HEK293 (cell line): ENCODE measurements around the gene DOCK1.

Experiments
- CTCF ChIA-PET: fragments of 350-600 bp; formaldehyde crosslinking; extraction: SDS; loops from one replicate; lab custom pipeline; 2021; ENCODE audit warnings: antibody characterized with exemption; lab: Yijun Ruan, JAX
- POLR2A ChIA-PET: fragments of 300-600 bp; formaldehyde crosslinking; extraction: SDS; loops from one replicate; lab custom pipeline; 2020; ENCODE audit warnings: antibody characterized with exemption, inconsistent platforms; lab: Yijun Ruan, JAX
- H3K27ac ChIP-seq: fragments of 200-500 bp; sonication (Bioruptor generic); 2 replicates; pipeline ENCODE4 v1.5.1; 2014; ENCODE audit warnings: low read depth, low read length, control low read depth, inconsistent platforms; ENCODE audit errors: extremely low read depth
- H3K36me3 ChIP-seq, 2 experiments: fragments of 200-500 bp in 1 of 2; sonication (Bioruptor generic) in 1 of 2; 1 replicate in 1 of 2; 2 replicates in 1 of 2; pipeline ENCODE4 v1.5.1; 2014 to 2017; ENCODE audit warnings: inconsistent platforms in 2 of 2, low read length in 2 of 2; ENCODE audit not compliant: control insufficient read depth in 2 of 2, insufficient read depth in 1 of 2
- H3K4me1 ChIP-seq: fragments of 200-500 bp; sonication (Bioruptor generic); 2 replicates; pipeline ENCODE4 v1.5.1; 2014; ENCODE audit warnings: mild to moderate bottlenecking, low read length, inconsistent platforms; ENCODE audit not compliant: control insufficient read depth, insufficient read depth
- H3K4me3 ChIP-seq: 2 replicates; pipeline ENCODE4 v1.5.1; 2011; ENCODE audit warnings: low read depth, mild to moderate bottlenecking, control low read depth, low read length, moderate library complexity
- H3K9me3 ChIP-seq: fragments of 200-500 bp; sonication (Bioruptor generic); 2 replicates; pipeline ENCODE4 v1.5.1; 2014; ENCODE audit warnings: low read depth, low read length, inconsistent platforms; ENCODE audit not compliant: control insufficient read depth, insufficient read depth
- BCL11A ChIP-seq: fragments of 450-650 bp; formaldehyde crosslinking; IDR thresholded peaks from 2 replicates; pipeline ENCODE4 v1.5.1; 2016; ENCODE audit warnings: low read depth, missing biosample characterization, missing genetic modification characterization
- GLIS2 ChIP-seq: fragments of 450-650 bp; formaldehyde crosslinking; IDR thresholded peaks from 2 replicates; pipeline ENCODE4 v1.5.1; 2016; ENCODE audit warnings: missing biosample characterization, missing genetic modification characterization
- KLF9 ChIP-seq: fragments of 450-650 bp; formaldehyde crosslinking; IDR thresholded peaks from 2 replicates; pipeline ENCODE4 v1.5.1; 2016; ENCODE audit warnings: missing biosample characterization, missing genetic modification characterization, low read depth
- RBAK ChIP-seq: fragments of 450-650 bp; formaldehyde crosslinking; IDR thresholded peaks from 2 replicates; pipeline ENCODE4 v1.5.1; 2016; ENCODE audit warnings: missing biosample characterization, missing genetic modification characterization
- ZBTB7A ChIP-seq: fragments of 450-650 bp; formaldehyde crosslinking; IDR thresholded peaks from 2 replicates; pipeline ENCODE4 v1.5.1; 2016; ENCODE audit warnings: low read depth, missing biosample characterization, missing genetic modification characterization
- ZNF214 ChIP-seq: fragments of 450-650 bp; formaldehyde crosslinking; IDR thresholded peaks from 2 replicates; pipeline ENCODE4 v1.5.1; 2017; ENCODE audit warnings: missing biosample characterization, mild to moderate bottlenecking, missing genetic modification characterization, borderline replicate concordance
- ZNF248 ChIP-seq: fragments of 450-650 bp; formaldehyde crosslinking; IDR thresholded peaks from 2 replicates; pipeline ENCODE4 v1.5.1; 2017; ENCODE audit warnings: missing biosample characterization, missing genetic modification characterization
- ZNF274 ChIP-seq, 2 experiments: fragments of 200-500 bp in 1 of 2; fragments of 450-650 bp in 1 of 2; sonication (Bioruptor generic) in 1 of 2; formaldehyde crosslinking in 1 of 2; IDR thresholded peaks; 2 replicates each; pipeline versions ENCODE4 v1.5.1 to v1.6.1; 2014 to 2016; ENCODE audit warnings: borderline replicate concordance in 1 of 2, inconsistent platforms in 1 of 2, low read length in 1 of 2, missing biosample characterization in 1 of 2, missing genetic modification characterization in 1 of 2
- ZNF549 ChIP-seq: fragments of 450-650 bp; IDR thresholded peaks from 2 replicates; pipeline ENCODE4 v1.5.1; 2018; ENCODE audit warnings: missing biosample characterization, missing genetic modification characterization, mild to moderate bottlenecking, inconsistent platforms, moderate library complexity
- ZNF596 ChIP-seq: fragments of 450-650 bp; IDR thresholded peaks from 2 replicates; pipeline ENCODE4 v1.5.0; 2018; ENCODE audit warnings: missing biosample characterization, mild to moderate bottlenecking, missing genetic modification characterization, moderate library complexity
- ZNF623 ChIP-seq: fragments of 450-650 bp; formaldehyde crosslinking; IDR thresholded peaks from 2 replicates; pipeline ENCODE4 v1.5.1; 2016; ENCODE audit warnings: missing biosample characterization, missing genetic modification characterization
- ZNF701 ChIP-seq: fragments of 450-650 bp; formaldehyde crosslinking; IDR thresholded peaks from 2 replicates; pipeline ENCODE4 v1.5.1; 2016; ENCODE audit warnings: missing biosample characterization, missing genetic modification characterization
- ZNF707 ChIP-seq: fragments of 450-650 bp; formaldehyde crosslinking; IDR thresholded peaks from 2 replicates; pipeline ENCODE4 v1.5.1; 2016; ENCODE audit warnings: missing biosample characterization, missing genetic modification characterization
- ZNF747 ChIP-seq: fragments of 450-650 bp; formaldehyde crosslinking; IDR thresholded peaks from 2 replicates; pipeline ENCODE4 v1.5.1; 2016; ENCODE audit warnings: missing biosample characterization, missing genetic modification characterization
- ZNF777 ChIP-seq: fragments of 450-650 bp; formaldehyde crosslinking; IDR thresholded peaks from 2 replicates; pipeline ENCODE4 v1.5.1; 2017; ENCODE audit warnings: missing biosample characterization, missing genetic modification characterization, borderline replicate concordance
- ZNF830 ChIP-seq: fragments of 450-650 bp; IDR thresholded peaks from 2 replicates; pipeline ENCODE4 v1.5.0; 2018; ENCODE audit warnings: missing biosample characterization, missing genetic modification characterization, low read depth, mild to moderate bottlenecking, moderate library complexity
- TF ChIP-seq, protein P1 (sequence below): fragments of 450-650 bp; formaldehyde crosslinking; conservative IDR thresholded peaks from 2 replicates; pipeline ENCODE4 v1.5.1; 2016; ENCODE audit warnings: low read depth, missing biosample characterization, missing genetic modification characterization
- TF ChIP-seq, protein P2 (sequence below): fragments of 450-650 bp; formaldehyde crosslinking; IDR thresholded peaks from 2 replicates; pipeline ENCODE4 v1.5.1; 2016; ENCODE audit warnings: missing biosample characterization, missing genetic modification characterization
- TF ChIP-seq, protein P3 (sequence below): fragments of 450-650 bp; formaldehyde crosslinking; optimal IDR thresholded peaks from 2 replicates; pipeline ENCODE3; 2016; ENCODE audit warnings: missing biosample characterization, mild to moderate bottlenecking, missing genetic modification characterization
- TF ChIP-seq, protein P4 (sequence below): fragments of 450-650 bp; formaldehyde crosslinking; IDR thresholded peaks from 2 replicates; pipeline ENCODE4 v1.5.1; 2016; ENCODE audit warnings: missing biosample characterization, missing genetic modification characterization
- TF ChIP-seq, protein P5 (sequence below): fragments of 450-650 bp; formaldehyde crosslinking; IDR thresholded peaks from 2 replicates; pipeline ENCODE4 v1.5.1; 2016; ENCODE audit warnings: missing biosample characterization, missing genetic modification characterization
- TF ChIP-seq, protein P6 (sequence below): fragments of 450-650 bp; formaldehyde crosslinking; IDR thresholded peaks from 2 replicates; pipeline ENCODE4 v1.5.1; 2016; ENCODE audit warnings: missing biosample characterization, missing genetic modification characterization

DOCK1 gene

DNA sequence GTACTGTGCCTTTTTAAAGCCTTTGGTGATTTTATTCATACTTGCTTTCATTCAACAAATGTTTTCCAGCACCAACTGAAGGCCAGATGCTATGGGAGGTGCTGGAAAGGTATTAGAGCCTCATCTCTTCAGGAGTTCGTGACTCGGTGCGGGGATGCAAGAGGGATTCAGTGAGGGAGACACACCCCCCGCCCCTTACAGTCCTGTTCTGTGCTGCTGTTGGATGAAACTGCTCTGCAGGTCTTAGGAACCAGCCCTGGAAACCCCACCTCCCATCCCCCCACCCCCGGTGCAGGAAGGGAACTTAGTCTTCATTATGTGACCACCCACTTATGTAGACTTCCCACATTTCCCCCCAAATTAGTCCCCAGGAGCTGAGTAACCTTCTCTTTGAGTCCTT lies 180.7 kb downstream of the DOCK1 start (continued):
- TF ChIP-seq, protein P1, sequence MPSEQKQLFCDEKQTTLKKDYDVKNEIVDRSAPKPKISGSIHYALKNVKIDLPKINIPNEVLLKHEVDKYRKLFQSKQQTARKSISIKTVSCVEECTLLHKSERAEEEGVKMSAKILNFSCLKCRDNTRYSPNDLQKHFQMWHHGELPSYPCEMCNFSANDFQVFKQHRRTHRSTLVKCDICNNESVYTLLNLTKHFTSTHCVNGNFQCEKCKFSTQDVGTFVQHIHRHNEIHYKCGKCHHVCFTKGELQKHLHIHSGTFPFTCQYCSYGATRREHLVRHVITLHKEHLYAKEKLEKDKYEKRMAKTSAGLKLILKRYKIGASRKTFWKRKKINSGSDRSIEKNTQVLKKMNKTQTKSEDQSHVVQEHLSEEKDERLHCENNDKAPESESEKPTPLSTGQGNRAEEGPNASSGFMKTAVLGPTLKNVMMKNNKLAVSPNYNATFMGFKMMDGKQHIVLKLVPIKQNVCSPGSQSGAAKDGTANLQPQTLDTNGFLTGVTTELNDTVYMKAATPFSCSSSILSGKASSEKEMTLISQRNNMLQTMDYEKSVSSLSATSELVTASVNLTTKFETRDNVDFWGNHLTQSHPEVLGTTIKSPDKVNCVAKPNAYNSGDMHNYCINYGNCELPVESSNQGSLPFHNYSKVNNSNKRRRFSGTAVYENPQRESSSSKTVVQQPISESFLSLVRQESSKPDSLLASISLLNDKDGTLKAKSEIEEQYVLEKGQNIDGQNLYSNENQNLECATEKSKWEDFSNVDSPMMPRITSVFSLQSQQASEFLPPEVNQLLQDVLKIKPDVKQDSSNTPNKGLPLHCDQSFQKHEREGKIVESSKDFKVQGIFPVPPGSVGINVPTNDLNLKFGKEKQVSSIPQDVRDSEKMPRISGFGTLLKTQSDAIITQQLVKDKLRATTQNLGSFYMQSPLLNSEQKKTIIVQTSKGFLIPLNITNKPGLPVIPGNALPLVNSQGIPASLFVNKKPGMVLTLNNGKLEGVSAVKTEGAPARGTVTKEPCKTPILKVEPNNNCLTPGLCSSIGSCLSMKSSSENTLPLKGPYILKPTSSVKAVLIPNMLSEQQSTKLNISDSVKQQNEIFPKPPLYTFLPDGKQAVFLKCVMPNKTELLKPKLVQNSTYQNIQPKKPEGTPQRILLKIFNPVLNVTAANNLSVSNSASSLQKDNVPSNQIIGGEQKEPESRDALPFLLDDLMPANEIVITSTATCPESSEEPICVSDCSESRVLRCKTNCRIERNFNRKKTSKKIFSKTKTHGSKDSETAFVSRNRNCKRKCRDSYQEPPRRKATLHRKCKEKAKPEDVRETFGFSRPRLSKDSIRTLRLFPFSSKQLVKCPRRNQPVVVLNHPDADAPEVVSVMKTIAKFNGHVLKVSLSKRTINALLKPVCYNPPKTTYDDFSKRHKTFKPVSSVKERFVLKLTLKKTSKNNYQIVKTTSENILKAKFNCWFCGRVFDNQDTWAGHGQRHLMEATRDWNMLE, result no peak
- TF ChIP-seq GLIS2 (tag by site-specific recombination), result no peak
- no peak for TF ChIP-seq ZNF707 (tag by site-specific recombination)
- TF ChIP-seq RBAK (tag by site-specific recombination), result no peak

DNA sequence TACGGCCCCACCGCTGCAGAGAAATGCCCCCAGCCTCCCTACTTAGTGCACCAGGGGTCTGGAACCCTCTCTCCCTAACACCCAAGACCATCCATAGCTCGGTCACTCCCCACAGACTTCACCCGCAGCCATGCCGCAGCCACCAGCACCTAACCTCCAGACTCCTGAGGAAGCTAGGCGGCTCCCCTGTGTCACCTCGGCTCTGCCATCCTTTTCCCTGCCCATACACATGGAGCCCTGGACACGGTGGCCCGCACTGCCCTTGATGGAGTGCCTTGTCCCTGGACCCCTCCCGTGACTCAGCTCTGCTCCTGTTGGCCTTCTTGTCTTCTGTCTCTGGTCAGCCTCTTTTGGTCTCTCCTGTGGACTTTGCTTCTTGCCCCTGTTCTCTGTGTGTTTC lies 183.7 kb downstream of the DOCK1 start:
- CTCF ChIA-PET, result no interaction called here
- TF ChIP-seq, protein P2, sequence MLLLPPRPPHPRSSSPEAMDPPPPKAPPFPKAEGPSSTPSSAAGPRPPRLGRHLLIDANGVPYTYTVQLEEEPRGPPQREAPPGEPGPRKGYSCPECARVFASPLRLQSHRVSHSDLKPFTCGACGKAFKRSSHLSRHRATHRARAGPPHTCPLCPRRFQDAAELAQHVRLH (tag by site-specific recombination), result no peak
- TF ChIP-seq ZNF623 (tag by site-specific recombination) (no peak), ZNF596 (no peak), ZNF830 (tag by site-specific recombination) (no peak), GLIS2 (tag by site-specific recombination) (no peak)
- TF ChIP-seq, protein P3, sequence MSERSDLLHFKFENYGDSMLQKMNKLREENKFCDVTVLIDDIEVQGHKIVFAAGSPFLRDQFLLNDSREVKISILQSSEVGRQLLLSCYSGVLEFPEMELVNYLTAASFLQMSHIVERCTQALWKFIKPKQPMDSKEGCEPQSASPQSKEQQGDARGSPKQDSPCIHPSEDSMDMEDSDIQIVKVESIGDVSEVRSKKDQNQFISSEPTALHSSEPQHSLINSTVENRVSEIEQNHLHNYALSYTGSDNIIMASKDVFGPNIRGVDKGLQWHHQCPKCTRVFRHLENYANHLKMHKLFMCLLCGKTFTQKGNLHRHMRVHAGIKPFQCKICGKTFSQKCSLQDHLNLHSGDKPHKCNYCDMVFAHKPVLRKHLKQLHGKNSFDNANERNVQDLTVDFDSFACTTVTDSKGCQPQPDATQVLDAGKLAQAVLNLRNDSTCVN, result no peak
- TF ChIP-seq, protein P4, sequence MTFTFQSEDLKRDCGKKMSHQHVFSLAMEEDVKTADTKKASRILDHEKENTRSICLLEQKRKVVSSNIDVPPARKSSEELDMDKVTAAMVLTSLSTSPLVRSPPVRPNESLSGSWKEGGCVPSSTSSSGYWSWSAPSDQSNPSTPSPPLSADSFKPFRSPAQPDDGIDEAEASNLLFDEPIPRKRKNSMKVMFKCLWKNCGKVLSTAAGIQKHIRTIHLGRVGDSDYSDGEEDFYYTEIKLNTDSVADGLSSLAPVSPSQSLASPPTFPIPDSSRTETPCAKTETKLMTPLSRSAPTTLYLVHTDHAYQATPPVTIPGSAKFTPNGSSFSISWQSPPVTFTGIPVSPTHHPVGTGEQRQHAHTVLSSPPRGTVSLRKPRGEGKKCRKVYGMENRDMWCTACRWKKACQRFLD (tag by site-specific recombination), result no peak
- Histone ChIP-seq H3K9me3 (no peaks in the 10 kb centered on the region), H3K27ac (no peak overlapping the region), H3K4me3 (no peak overlapping the region), H3K36me3 (no peaks in the 10 kb centered on the region; a peak in 1 of 3 replicates), H3K4me1 (no peaks in the 10 kb centered on the region)
- POLR2A ChIA-PET, result no interaction called here

DNA sequence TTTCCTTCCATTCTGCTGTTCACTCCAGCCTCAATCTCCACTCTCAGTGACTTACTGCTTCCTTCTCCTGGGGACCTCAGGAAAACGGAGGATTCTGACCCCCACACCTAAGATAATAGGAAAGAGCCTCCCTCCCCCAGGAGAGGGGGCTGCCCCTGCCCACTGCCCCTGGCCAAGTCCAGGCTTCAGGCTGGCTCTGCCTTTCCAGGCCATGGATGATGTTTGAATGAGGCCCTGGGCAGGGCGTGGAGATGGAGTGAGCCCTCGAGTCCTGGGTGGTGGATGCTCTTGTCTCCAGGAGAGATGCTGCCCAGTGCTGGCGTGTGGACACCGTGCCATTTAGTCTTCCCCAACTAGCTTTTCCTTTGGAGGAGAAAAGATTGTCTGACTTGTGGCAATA lies 184.2 kb downstream of the DOCK1 start:
- H3K36me3 ChIP-seq, result no peaks in the 10 kb centered on the region; a peak in 1 of 3 replicates
- no peak overlapping the region for H3K27ac ChIP-seq
- CTCF ChIA-PET, result no interaction called here
- POLR2A ChIA-PET, result no interaction called here
- no peak overlapping the region for H3K4me3 ChIP-seq
- H3K9me3 ChIP-seq, result no peaks in the 10 kb centered on the region
- H3K4me1 ChIP-seq, result no peaks in the 10 kb centered on the region
- TF ChIP-seq ZNF248 (tag by site-specific recombination), result no peak
- no peak for TF ChIP-seq ZNF701 (tag by site-specific recombination)
- TF ChIP-seq ZNF777 (tag by site-specific recombination), result no peak
- TF ChIP-seq ZNF549 (tag by site-specific recombination), result no peak
- TF ChIP-seq, protein P5, sequence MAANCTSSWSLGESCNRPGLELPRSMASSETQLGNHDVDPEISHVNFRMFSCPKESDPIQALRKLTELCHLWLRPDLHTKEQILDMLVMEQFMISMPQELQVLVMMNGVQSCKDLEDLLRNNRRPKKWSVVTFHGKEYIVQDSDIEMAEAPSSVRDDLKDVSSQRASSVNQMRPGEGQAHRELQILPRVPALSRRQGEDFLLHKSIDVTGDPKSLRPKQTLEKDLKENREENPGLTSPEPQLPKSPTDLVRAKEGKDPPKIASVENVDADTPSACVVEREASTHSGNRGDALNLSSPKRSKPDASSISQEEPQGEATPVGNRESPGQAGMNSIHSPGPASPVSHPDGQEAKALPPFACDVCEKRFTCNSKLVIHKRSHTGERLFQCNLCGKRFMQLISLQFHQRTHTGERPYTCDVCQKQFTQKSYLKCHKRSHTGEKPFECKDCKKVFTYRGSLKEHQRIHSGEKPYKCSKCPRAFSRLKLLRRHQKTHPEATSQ (tag by site-specific recombination), result no peak
- no peak for TF ChIP-seq ZNF214 (tag by site-specific recombination)
- TF ChIP-seq ZBTB7A (tag by site-specific recombination), result no peak
- no peak for TF ChIP-seq ZNF274 (IDR thresholded peaks at IDR 0.05; ENCODE audit: low read length)
- no peak for TF ChIP-seq ZNF274 (tag by site-specific recombination; IDR thresholded peaks at IDR 0.05; ENCODE audit: borderline replicate concordance)
- TF ChIP-seq KLF9 (tag by site-specific recombination), result no peak
- TF ChIP-seq ZNF747 (tag by site-specific recombination), result no peak
- TF ChIP-seq, protein P6, sequence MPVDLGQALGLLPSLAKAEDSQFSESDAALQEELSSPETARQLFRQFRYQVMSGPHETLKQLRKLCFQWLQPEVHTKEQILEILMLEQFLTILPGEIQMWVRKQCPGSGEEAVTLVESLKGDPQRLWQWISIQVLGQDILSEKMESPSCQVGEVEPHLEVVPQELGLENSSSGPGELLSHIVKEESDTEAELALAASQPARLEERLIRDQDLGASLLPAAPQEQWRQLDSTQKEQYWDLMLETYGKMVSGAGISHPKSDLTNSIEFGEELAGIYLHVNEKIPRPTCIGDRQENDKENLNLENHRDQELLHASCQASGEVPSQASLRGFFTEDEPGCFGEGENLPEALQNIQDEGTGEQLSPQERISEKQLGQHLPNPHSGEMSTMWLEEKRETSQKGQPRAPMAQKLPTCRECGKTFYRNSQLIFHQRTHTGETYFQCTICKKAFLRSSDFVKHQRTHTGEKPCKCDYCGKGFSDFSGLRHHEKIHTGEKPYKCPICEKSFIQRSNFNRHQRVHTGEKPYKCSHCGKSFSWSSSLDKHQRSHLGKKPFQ (tag by site-specific recombination), result no peak
- no peak for TF ChIP-seq BCL11A (tag by site-specific recombination)
